Stimulated activated CD8-positive, alpha-beta memory T cell treated with anti-CD3 and anti-CD28 coated beads, Interleukin-15, amount 100 ng/mL, for 4 hours (primary cell): ENCODE measurements around the gene ANKRD31.
"Not testable (repeated sequence)": the region's sequence is repeated elsewhere in the genome, so short reads cannot be mapped to it uniquely, and the experiment has no call there.

Source experiments
- DNase-seq, 2 donors: peaks; one replicate each; pipeline ENCODE4 v3.0.0-alpha.2; 2020; ENCODE audit warnings: low read depth in 2 of 2

Gene ANKRD31

DNA sequence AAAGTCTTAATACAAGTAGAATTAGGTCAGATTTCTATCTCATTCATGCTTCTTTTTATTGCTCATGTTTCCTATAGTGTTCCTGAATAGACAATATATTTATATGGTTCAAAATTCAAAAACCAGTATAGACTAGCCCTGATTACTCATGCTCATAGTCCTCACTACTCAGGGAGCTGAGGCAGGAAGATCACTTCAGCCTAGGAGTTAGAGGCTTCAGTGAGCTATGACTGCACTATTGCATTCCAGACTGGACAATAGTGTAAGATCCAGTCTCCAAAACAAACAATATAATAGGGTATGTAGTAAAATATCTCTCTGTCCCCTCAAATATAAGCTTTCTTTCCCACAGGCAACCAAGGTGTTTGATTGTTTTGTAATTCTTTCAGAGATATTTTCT, 2.4 kb downstream of the ANKRD31 start:
- no peak for DNase-seq

DNA sequence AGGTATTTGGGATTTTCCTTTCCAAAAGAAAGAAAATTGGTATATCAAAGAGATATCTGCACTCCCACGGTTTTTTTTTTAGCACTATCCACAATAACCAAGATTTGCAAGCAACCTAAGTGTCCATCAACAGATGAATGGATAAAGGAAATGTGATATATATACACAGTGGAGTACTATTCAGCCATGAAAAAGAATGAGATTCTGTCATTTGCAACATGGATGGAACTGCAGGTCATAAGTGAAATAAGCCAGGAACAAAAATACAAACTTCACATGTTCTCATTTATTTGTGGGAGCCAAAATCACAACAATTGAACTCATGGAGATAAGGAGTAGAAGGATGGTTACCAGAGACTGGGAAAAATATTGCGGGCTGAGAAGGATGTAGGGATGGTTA, 9.8 kb downstream of the ANKRD31 start:
- no peak for DNase-seq

- no peak for DNase-seq
These were observed 11.2 kb downstream of the ANKRD31 start for GRCh38 chr5:75225506-75225905.

- DNase-seq: not testable (repeated sequence)
These were observed 15.9 kb downstream of the ANKRD31 start for GRCh38 chr5:75220787-75221186.

DNA sequence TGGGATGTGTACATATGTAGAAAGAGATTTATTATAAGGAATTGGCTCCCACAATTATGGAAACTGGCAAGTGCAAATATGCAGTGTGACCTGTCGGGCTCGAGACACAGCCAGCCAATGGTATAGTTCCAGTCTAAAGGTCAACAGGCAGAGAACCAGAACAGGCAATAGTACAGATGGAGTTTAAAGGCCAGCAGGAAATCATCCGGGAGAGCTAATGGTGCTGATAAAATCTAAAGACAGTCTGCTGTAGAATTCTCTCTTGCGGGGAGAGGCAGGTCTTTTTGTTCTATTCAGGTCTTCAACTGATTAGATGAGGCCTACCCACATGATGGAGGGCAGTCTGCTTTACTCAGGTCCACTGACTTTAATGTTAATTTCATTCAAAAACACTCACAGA, 21.8 kb downstream of the ANKRD31 start:
- DNase-seq: no peak

DNA sequence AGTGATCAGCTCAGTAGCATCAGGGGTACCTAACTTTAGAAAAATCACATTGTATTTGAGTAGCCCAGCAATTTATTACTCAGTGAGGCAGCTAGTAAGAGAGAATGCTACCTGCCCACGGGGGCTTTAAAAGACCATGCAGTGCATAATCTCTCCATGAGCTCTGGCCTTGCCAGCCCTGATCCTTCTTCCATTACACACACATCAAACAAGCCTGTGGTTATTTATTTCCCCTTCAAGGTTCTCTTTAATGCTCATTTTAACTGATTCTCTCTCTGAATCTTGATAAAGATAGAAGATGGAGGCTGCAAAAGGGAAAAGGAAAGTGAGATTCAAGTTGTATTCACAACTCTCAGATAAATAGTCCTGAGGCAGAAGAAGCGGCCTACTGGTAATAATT, 22.3 kb downstream of the ANKRD31 start:
- no peak for DNase-seq

- DNase-seq: no peak
These were observed 33.1 kb downstream of the ANKRD31 start for GRCh38 chr5:75203604-75204003.

GRCh38 chr5:75202935-75203334, 33.7 kb downstream of the ANKRD31 start:
- no peak for DNase-seq

DNA sequence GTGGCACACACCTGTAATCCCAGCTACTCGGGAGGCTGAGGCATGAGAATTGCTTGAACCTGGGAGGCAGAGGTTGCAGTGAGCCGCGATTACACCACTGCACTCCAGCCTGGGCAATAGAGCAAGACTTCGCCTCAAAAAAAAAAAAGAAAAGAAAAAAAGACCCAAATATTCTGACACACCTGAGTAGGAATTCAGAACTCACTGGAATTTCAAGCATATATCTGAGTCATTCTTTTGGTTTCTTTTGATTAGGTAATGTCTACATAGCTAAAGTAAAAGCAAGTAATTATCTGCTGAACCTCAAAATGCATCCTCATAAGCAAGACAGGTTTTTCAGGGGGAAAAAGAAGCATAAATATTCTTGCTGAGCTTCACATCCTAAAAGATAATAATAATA, 35.9 kb downstream of the ANKRD31 start:
- no peak for DNase-seq

- no peak for DNase-seq
These were observed 36.7 kb downstream of the ANKRD31 start for GRCh38 chr5:75199946-75200345.

DNA sequence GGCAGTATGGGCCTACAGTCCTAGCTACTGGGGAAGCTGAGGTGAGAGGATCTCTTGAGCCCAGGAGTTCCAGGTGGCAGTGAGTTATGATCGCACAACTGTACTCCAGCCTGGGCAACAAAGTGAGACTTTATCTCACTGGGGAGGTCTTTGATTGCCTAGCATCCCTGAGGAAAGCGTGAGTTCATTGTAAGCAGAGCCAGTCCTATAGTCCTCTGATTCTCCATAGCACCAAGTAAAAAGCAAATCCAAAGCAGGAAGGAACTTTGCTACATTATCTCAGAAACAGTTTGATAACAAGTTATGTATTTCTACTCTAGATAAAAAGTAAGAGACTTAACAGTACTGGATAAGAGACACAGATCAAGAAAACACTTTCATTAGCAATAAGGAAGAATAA, 37.6 kb downstream of the ANKRD31 start:
- no peak for DNase-seq

GRCh38 chr5:75197745-75198144, 38.9 kb downstream of the ANKRD31 start:
- no peak for DNase-seq

DNA sequence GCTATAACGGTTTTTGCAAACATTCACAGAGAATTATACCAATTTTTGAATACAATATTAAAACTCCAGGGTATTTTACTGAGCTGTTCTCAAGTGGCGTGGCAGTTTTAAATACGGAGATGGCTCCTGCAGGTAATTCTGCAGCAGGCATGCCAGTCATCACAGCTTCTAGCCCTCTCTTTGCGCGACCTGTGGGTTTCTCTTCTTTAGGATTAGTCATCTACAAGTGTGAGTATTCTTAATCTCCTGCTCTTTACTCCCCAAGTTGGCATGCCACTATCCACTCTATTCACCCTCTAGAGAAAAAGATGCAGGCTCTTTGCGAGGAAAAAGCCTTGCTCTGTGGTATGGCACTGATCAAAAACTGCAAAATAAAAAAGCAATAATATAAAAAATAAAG, 43.9 kb downstream of the ANKRD31 start:
- no peak for DNase-seq

DNA sequence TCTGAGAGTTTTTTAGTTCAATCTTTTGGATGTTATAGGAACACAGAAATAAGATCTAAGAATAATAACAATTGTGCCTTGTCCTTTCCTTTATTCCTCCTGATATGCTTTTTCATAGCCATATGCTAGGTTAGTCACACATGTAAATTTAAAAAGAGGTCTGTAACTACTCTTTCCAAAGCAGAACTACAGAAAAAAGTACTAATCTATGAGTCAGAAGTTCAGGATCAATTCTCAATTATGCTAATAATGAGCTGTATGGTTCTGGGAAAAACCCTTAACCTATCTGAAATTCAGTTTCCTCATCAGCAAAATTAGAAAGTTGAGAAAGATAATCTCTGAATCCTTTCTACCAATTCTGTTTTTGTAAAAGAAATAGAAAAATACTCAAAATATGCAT, 44.4 kb downstream of the ANKRD31 start:
- no peak for DNase-seq

DNA sequence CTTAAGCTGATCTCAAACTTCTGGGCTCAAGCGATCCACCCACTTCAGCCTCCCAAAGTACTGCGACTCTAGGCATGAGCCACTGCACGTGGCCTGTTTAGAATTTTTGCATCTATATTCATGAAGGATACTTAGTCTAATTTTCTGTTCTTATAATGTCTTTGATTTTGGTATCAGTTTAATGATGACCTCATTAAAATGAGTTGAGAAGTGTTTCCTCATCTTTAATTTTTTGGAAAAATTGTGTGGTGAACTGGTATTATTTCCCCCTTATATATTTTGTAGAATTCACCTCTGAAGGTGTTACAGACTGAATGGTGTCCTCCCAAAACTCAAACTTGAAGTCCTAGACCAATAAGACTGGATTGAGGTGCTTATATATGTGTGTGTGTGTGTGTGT, 46.5 kb downstream of the ANKRD31 start:
- no peak for DNase-seq

DNA sequence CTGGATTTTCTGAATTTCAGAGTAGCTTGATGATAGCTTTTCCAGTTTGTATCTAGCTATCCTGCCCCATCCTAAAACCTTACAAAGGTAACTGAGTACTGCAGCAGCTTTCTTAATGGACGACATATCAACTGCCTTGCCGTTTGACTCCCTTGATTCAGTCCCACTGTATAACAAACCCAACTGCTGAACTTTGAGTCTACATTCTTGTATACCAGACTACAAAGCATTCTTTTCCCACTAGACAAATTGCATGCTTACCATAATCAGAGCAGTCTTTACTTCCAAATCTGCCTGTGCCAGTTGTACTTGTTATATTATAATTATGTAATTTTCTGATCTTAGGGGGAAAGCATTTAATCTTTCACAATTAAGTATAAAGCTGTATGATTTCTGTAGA, 47.3 kb downstream of the ANKRD31 start:
- no peak for DNase-seq

DNA sequence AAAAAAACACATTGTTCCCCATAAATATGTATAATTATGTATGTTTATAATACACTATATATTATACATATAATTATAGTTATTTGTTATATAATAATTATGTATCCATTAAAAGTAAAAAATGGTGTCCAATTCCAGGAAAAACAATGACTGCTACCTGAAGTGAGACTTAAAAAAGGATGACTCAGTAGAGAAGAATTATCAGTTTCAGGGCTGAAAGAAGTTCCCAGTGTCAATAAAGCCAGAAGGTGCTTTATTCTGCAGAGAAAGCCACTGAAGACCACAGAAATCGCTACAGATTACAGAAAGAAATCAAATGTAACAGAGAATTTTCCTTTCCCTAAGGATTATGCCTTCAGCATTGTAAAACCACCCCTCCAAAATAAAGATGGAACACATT, 50.9 kb downstream of the ANKRD31 start:
- no peak for DNase-seq

DNA sequence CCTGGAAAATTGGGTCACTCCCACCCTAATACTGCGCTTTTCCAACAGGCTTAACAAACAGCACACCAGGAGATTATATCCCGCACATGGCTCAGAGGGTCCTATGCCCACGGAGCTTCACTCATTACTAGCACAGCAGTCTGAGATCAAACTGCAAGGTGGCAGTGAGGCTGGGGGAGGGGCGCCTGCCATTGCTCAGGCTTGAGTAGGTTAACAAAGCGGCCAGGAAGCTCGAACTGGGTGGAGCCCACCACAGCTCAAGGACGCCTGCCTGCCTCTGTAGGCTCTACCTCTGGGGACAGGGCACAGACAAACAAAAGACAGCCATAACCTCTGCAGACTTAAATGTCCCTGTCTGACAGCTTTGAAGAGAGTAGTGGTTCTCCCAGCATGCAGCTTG, 60.7 kb downstream of the ANKRD31 start:
- not testable (repeated sequence) for DNase-seq

- DNase-seq: not testable (repeated sequence)
These were observed 61.8 kb downstream of the ANKRD31 start for GRCh38 chr5:75174872-75175271.

DNA sequence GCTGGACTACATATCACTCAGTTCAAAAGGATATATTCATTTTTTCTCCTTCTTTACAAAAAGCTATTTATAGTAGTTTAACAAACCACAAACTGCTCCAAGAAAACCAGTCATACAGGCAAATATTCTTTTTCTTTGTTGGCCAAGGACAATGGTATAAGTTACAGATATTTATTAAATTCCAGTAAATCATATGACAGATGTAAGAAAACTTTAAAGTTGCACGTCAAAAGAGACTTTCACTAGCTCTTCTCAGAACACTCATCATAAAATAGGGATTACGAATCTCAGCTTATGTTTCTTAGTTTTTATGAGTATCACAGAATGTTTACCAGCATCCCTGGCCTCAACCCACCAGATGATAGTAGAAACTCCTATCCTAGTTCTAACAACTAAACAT, 67.2 kb downstream of the ANKRD31 start:
- DNase-seq: no peak

DNA sequence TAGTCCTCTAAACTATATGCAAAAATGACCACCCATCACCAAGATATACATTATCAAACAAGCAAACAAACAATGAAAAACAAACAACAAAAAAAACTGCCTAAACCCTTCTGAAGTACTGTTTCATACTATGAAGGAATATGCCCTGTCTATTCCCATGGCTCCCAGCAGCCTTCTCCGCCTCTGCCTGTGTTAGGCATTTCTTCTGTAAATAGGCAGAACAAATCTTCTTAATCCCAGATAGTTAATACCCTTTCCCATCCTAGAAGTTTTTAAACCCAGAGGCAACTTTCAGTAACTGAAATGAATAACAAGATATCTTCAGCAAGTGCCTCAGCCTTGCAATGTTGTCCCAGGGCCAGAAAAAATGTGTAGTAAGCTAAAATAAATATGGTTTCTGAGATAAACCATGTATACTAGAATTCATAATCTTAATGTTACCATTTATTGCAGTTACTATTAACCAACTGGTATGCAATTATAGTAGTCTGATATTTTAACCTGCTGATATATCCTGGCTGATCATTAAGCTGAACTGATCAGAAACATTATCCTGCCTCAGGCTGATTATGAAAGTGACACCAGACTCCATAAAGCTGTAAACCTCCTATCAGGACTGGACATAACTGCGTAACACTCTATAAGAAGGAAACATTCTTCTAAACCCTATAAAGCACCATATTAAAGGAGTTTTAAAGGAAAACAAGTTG, 68.5 kb downstream of the ANKRD31 start:
- DNase-seq: no peak

- DNase-seq: no peak
These were observed 69.3 kb downstream of the ANKRD31 start for GRCh38 chr5:75167345-75167744.

- not testable (repeated sequence) for DNase-seq
These were observed 75.2 kb downstream of the ANKRD31 start for GRCh38 chr5:75161508-75161907.

- no peak for DNase-seq
These were observed 80.1 kb downstream of the ANKRD31 start for GRCh38 chr5:75156585-75156984.
